K562 (cell line): ENCODE measurements around the gene DGAT2L6. TPM values are rescaled to one million over a fixed set of nuclear protein-coding genes. Genes with fewer than 3 reads are reported as not detected.

Experiments
- ARID4B ChIP-seq: sonication (generic); formaldehyde crosslinking; IDR thresholded peaks from 2 replicates; pipeline ENCODE4 v1.8.0; 2022; ENCODE audit warnings: mild to moderate bottlenecking, missing genetic modification reagents
- BCL6 ChIP-seq: fragments of 250-450 bp; sonication (Bioruptor Pico); IDR thresholded peaks from 2 replicates; pipeline ENCODE4 v1.4.0; 2020
- CSDE1 ChIP-seq, 2 experiments: fragments of 450-650 bp; IDR thresholded peaks; 2 replicates each; pipeline ENCODE4 v1.6.1; 2016; ENCODE audit warnings: mild to moderate bottlenecking in 1 of 2
- CTBP1 ChIP-seq: fragments of 450-650 bp; IDR thresholded peaks from 2 replicates; pipeline ENCODE4 v1.6.1; 2016; ENCODE audit warnings: borderline replicate concordance
- EGR1 ChIP-seq: fragments of 450-650 bp; conservative IDR thresholded peaks from 2 replicates; pipeline ENCODE4 v1.6.1; 2017; ENCODE audit warnings: mild to moderate bottlenecking
- FOSL1 ChIP-seq: fragments of 200-800 bp; sonication (Bioruptor generic); conservative IDR thresholded peaks from 2 replicates; pipeline ENCODE4 v1.6.1; 2016; ENCODE audit warnings: missing genetic modification characterization, missing compliant biosample characterization
- HMGXB4 ChIP-seq: sonication (generic); formaldehyde crosslinking; IDR thresholded peaks from 2 replicates; pipeline ENCODE4 v1.8.1; 2023; ENCODE audit warnings: mild to moderate bottlenecking, missing genetic modification reagents
- HNRNPUL1 ChIP-seq: fragments of 200-400 bp; formaldehyde crosslinking; IDR thresholded peaks from 2 replicates; pipeline ENCODE4 v1.6.1; 2017; ENCODE audit warnings: low read length
- MTA2 ChIP-seq: fragments of 450-650 bp; IDR thresholded peaks from 2 replicates; pipeline ENCODE4 v1.6.1; 2016; ENCODE audit warnings: low read depth
- RUNX1 ChIP-seq: sonication (generic); IDR thresholded peaks from 2 replicates; pipeline ENCODE4 v1.6.1; 2016; ENCODE audit warnings: antibody characterized with exemption, low read depth
- SIRT6 ChIP-seq: IDR thresholded peaks from one replicate; pipeline ENCODE4 v1.6.1; 2012; ENCODE audit warnings: low read depth, mild to moderate bottlenecking, control low read depth, inconsistent platforms, low read length, moderate library complexity
- TOE1 ChIP-seq, 2 experiments: fragments of 450-650 bp in 1 of 2; sonication (generic) in 1 of 2; formaldehyde crosslinking in 1 of 2; IDR thresholded peaks; 2 replicates each; pipeline versions ENCODE4 v1.7.1 to v1.8.0; 2016 to 2022; ENCODE audit warnings: borderline replicate concordance in 2 of 2, mild to moderate bottlenecking in 2 of 2, antibody characterized with exemption in 1 of 2, inconsistent platforms in 1 of 2, low read depth in 1 of 2, missing genetic modification reagents in 1 of 2, moderate library complexity in 1 of 2
- ZEB2 ChIP-seq: fragments of 450-650 bp; IDR thresholded peaks from 2 replicates; pipeline ENCODE4 v1.6.1; 2016
- ZNF263 ChIP-seq: sonication (generic); formaldehyde crosslinking; IDR thresholded peaks from 2 replicates; pipeline ENCODE4 v1.8.0; 2022; ENCODE audit warnings: mild to moderate bottlenecking, missing genetic modification reagents, borderline replicate concordance
- ZNF436 ChIP-seq: fragments of 250-450, 450-650 bp; sonication (Bioruptor Pico); formaldehyde crosslinking; IDR thresholded peaks from 2 replicates; pipeline ENCODE4 v1.7.0; 2020; ENCODE audit warnings: mild to moderate bottlenecking
- ZNF740 ChIP-seq, 3 experiments: fragments of 200-800 bp in 1 of 3; sonication (Bioruptor generic) in 1 of 3; sonication (generic) in 1 of 3; formaldehyde crosslinking in 1 of 3; IDR thresholded peaks; 2 replicates each; pipeline versions ENCODE4 v1.6.1 to v1.8.0; 2016 to 2022; ENCODE audit warnings: mild to moderate bottlenecking in 2 of 3, missing compliant biosample characterization in 2 of 3, missing genetic modification characterization in 2 of 3, missing genetic modification reagents in 1 of 3
- polyA plus RNA-seq, 8 experiments: library from polyadenylated mRNA; depleted of rRNA in 4 of 8; stranded (reverse) in 5 of 8; unstranded in 3 of 8; fragments of >200 nt; fragmentation: Nextera tagmentation in 2 of 8; fragmentation: Illumina TruSeq in 1 of 8; extraction: Ambion mirVana in 2 of 8; extraction: Trizol in 1 of 8; gene quantifications; 2 replicates each; pipeline versions ENCODE4 v1.2.1 to v1.2.3, GENCODE V29; 2011 to 2014; ENCODE audit warnings: inconsistent platforms in 1 of 8, missing spikeins in 1 of 8
- total RNA-seq, 7 experiments: library from RNA; depleted of rRNA in 6 of 7; stranded (reverse); fragments of >200 nt in 6 of 7; fragmentation: Illumina TruSeq in 2 of 7; extraction: Trizol in 2 of 7; gene quantifications; 2 replicates each; pipeline versions ENCODE4 v1.2.1 to v1.2.3, GENCODE V29; 2011 to 2021; ENCODE audit warnings: low replicate concordance in 1 of 7

DGAT2L6 gene
- total and polyA plus RNA-seq, 9 of the 15 experiments (the other 6 are each of a cell fraction or from before 2014, with no cell fraction given), result not detected

GRCh38 chrX:70219938-70220764, 42.9 kb downstream of the DGAT2L6 start (continued):
- TF ChIP-seq EGR1 (no peak), ARID4B (CRISPR knock-in tag) (no peak), SIRT6 (no peak), ZNF740 (CRISPR knock-in tag; IDR thresholded peaks at IDR 0.05) (no peak), ZNF740 (tag; IDR thresholded peaks at IDR 0.05) (no peak), TOE1 (IDR thresholded peaks at IDR 0.05; ENCODE audit: borderline replicate concordance) (no peak), TOE1 (CRISPR knock-in tag; IDR thresholded peaks at IDR 0.05; ENCODE audit: borderline replicate concordance, low read depth) (no peak), HNRNPUL1 (no peak), FOSL1 (tag) (no peak), ZEB2 (peak; percentile 91), ZNF263 (CRISPR knock-in tag) (no peak), ZNF436 (CRISPR knock-in tag) (no peak), CSDE1 (IDR thresholded peaks at IDR 0.05) (no peak), RUNX1 (no peak), CTBP1 (peak; percentile 93), MTA2 (0 out of 2 replicates have a peak, but pooled peaks have one; percentile 30), HMGXB4 (CRISPR knock-in tag) (no peak), BCL6 (CRISPR knock-in tag) (no peak)
